DOHH2 (cell line): ENCODE data around the gene ATP10A.

Experiments
- H3F3A ChIP-seq: fragments of 200-600 bp; sonication (generic), shearing (Covaris generic); 2 replicates; pipeline ENCODE4 v1.6.0; 2016; ENCODE audit warnings: antibody characterized with exemption, mild to moderate bottlenecking; ENCODE audit not compliant: control insufficient read depth, insufficient read depth
- H3K27ac ChIP-seq: fragments of 200-600 bp; sonication (generic); 2 replicates; pipeline ENCODE4 v1.5.1; 2014; ENCODE audit warnings: low read depth, mild to moderate bottlenecking, low read length, moderate library complexity
- H3K27me3 ChIP-seq: fragments of 200-600 bp; sonication (generic); 2 replicates; pipeline ENCODE4 v1.6.1; 2014; ENCODE audit warnings: mild to moderate bottlenecking, low read length, mixed read lengths; ENCODE audit not compliant: control insufficient read depth
- H3K36me3 ChIP-seq: fragments of 200-600 bp; sonication (generic); 2 replicates; pipeline ENCODE4 v1.6.1; 2014; ENCODE audit warnings: mild to moderate bottlenecking, low read length, moderate library complexity, mixed read lengths; ENCODE audit not compliant: control insufficient read depth
- H3K4me1 ChIP-seq: fragments of 200-600 bp; sonication (generic); 2 replicates; pipeline ENCODE4 v1.6.1; 2014; ENCODE audit warnings: mild to moderate bottlenecking, low read length, mixed read lengths; ENCODE audit not compliant: control insufficient read depth
- H3K4me2 ChIP-seq: fragments of 200-600 bp; sonication (generic); 2 replicates; pipeline ENCODE4 v1.6.0; 2014; ENCODE audit warnings: mild to moderate bottlenecking, low read length, moderate library complexity
- H3K4me3 ChIP-seq: fragments of 200-600 bp; sonication (generic); 2 replicates; pipeline ENCODE4 v1.5.1; 2014; ENCODE audit warnings: mild to moderate bottlenecking, low read length, mixed read lengths
- H3K79me2 ChIP-seq: fragments of 200-600 bp; sonication (generic); 2 replicates; pipeline ENCODE4 v1.6.1; 2014; ENCODE audit warnings: mild to moderate bottlenecking, low read length, mixed read lengths; ENCODE audit not compliant: control insufficient read depth
- H3K9me2 ChIP-seq: fragments of 200-600 bp; sonication (generic); replicated peaks from 2 replicates; pipeline ENCODE4 v1.6.1; 2014; ENCODE audit warnings: mild to moderate bottlenecking, low read length, mixed read lengths; ENCODE audit not compliant: control insufficient read depth
- H3K9me3 ChIP-seq: fragments of 200-600 bp; sonication (generic); 2 replicates; pipeline ENCODE4 v1.6.1; 2014; ENCODE audit warnings: antibody characterized with exemption, low read length, mixed read lengths; ENCODE audit not compliant: control insufficient read depth, insufficient read depth
- H4K20me1 ChIP-seq: fragments of 200-600 bp; sonication (generic); 2 replicates; pipeline ENCODE4 v1.6.0; 2014; ENCODE audit warnings: low read depth, mild to moderate bottlenecking, antibody characterized with exemption, low read length, moderate library complexity; ENCODE audit not compliant: control insufficient read depth, insufficient read depth
- CTCF ChIP-seq: fragments of 200-600 bp; sonication (generic); IDR thresholded peaks from one replicate; pipeline ENCODE4 v1.5.1; 2014; ENCODE audit warnings: antibody characterized with exemption, mild to moderate bottlenecking, low read depth, low read length; ENCODE audit not compliant: poor library complexity, severe bottlenecking
- EZH2phosphoT487 ChIP-seq: fragments of 200-600 bp; sonication (generic); IDR thresholded peaks from 2 replicates; pipeline ENCODE4 v1.6.1; 2017; ENCODE audit warnings: borderline replicate concordance, mild to moderate bottlenecking, antibody characterized with exemption, low read length, moderate library complexity, mixed read lengths

ATP10A gene

DNA sequence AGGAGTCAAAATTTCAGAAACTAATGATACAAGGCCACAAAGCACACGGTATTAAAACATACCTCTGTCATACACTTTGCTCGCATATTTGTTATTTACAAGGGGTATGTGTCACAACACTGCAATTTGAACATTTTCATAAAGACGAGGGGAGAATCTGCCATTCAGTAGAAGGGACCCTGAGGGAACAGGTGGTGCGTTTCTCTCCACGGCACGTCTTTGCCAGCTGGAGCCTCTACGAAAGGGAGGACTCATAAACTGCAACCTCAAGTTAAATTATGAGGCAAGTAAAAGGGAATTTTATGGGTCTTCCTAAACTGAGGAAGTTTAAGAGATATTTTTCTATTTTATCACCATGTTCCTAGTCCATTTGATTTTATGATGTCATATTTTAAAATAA is 19.1 kb downstream of the ATP10A start:
- H3K4me3 ChIP-seq = no peak overlapping the region
- no peaks in the 10 kb centered on the region for H3K79me2 ChIP-seq
- TF ChIP-seq EZH2phosphoT487 (no peak), CTCF (no peak)
- H3K4me1 ChIP-seq = no peaks in the 10 kb centered on the region
- no peaks in the 10 kb centered on the region for H3K27me3 ChIP-seq
- H3K27ac ChIP-seq = no peak overlapping the region
- H3K36me3 ChIP-seq = no peaks in the 10 kb centered on the region
- H3K4me2 ChIP-seq = no peak overlapping the region
- no peaks in the 10 kb centered on the region for H4K20me1 ChIP-seq
- no peaks in the 10 kb centered on the region for H3K9me2 ChIP-seq
- no peaks in the 10 kb centered on the region for H3F3A ChIP-seq
- peaks cover 32% of the 10 kb centered on the region for H3K9me3 ChIP-seq

DNA sequence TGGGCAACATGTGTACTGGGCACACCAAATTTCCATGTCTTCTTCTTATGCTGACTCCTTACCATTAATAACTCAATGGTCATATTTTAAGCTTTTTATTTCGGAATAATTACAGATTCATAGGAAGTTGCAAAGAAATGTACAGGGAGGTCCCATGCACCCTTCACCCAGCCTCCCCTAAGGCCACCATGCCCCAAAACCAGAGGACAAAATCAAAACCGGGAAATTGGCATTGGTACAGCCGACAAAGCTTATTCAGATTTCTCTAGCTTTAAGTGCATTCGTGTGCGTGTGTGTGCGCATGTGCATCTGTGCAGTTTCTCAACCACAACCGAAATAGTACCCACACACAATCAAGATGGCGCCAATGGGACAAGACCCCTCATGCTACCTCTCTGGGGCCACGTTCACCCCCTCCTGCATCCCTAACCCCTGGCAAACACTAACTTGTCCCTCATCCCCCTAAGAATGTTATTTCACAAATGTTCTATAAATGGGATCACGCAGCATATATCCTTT is 23.4 kb downstream of the ATP10A start:
- no peaks in the 10 kb centered on the region for H3K27me3 ChIP-seq
- H3K36me3 ChIP-seq = no peaks in the 10 kb centered on the region
- no peak overlapping the region for H3K4me2 ChIP-seq
- H3F3A ChIP-seq = no peaks in the 10 kb centered on the region
- no peak for TF ChIP-seq CTCF
- no peak for TF ChIP-seq EZH2phosphoT487
- no peaks in the 10 kb centered on the region for H3K9me2 ChIP-seq
- H3K27ac ChIP-seq = no peak overlapping the region
- no peaks in the 10 kb centered on the region for H3K79me2 ChIP-seq
- H4K20me1 ChIP-seq = no peaks in the 10 kb centered on the region
- no peaks in the 10 kb centered on the region for H3K4me1 ChIP-seq
- H3K9me3 ChIP-seq = peaks cover 29% of the 10 kb centered on the region
- no peak overlapping the region for H3K4me3 ChIP-seq

GRCh38 chr15:25838871-25839195 is 24.3 kb downstream of the ATP10A start:
- Histone ChIP-seq H3K36me3 (no peaks in the 10 kb centered on the region), H3K9me2 (no peaks in the 10 kb centered on the region), H3K9me3 (peaks cover 22% of the 10 kb centered on the region), H3K79me2 (no peaks in the 10 kb centered on the region), H3K4me3 (no peak overlapping the region), H3K4me1 (no peaks in the 10 kb centered on the region), H3K27ac (no peak overlapping the region), H3K4me2 (no peak overlapping the region), H3F3A (no peaks in the 10 kb centered on the region), H4K20me1 (no peaks in the 10 kb centered on the region), H3K27me3 (no peaks in the 10 kb centered on the region)
- TF ChIP-seq CTCF (no peak), EZH2phosphoT487 (no peak)

- Histone ChIP-seq H3K27ac (no peak overlapping the region), H3K36me3 (no peaks in the 10 kb centered on the region), H3F3A (no peaks in the 10 kb centered on the region), H3K9me2 (no peaks in the 10 kb centered on the region), H3K27me3 (no peaks in the 10 kb centered on the region), H3K4me2 (no peak overlapping the region), H3K9me3 (peaks cover 17% of the 10 kb centered on the region), H3K79me2 (no peaks in the 10 kb centered on the region), H4K20me1 (no peaks in the 10 kb centered on the region), H3K4me3 (no peak overlapping the region), H3K4me1 (no peaks in the 10 kb centered on the region)
- TF ChIP-seq EZH2phosphoT487 = no peak
- TF ChIP-seq CTCF = no peak
Observed at GRCh38 chr15:25838191-25838870, 24.8 kb downstream of the ATP10A start.
